Measurements from ENCODE around the gene DESI2.
"Not testable (repeated sequence)": the region's sequence is repeated elsewhere in the genome, so short reads cannot be mapped to it uniquely, and the experiment has no call there.

DESI2 gene

GRCh38 chr1:244732851-244733450, 80.0 kb downstream of the DESI2 start:
- no peaks in the 10 kb centered on the region for H3K36me3 Mint-ChIP-seq (ENCODE audit: insufficient read depth)
- peaks cover 7 to 16% of the 10 kb centered on the region in 2 donors for H3K4me1 Mint-ChIP-seq (ENCODE audit: low read depth in 2 of 2)
- ATAC-seq (replicated peaks), result no peak
- H3K27ac Mint-ChIP-seq, result no peak overlapping the region
- H3K9me3 Mint-ChIP-seq, result no peaks in the 10 kb centered on the region
- H3K4me3 Mint-ChIP-seq, result peak overlapping the region; percentile 17 to 18
- DNase-seq, result no peak
- peaks cover 0 to 40% of the 10 kb centered on the region in 2 donors for H3K27me3 Mint-ChIP-seq

GRCh38 chr1:244735404-244735803, 82.5 kb downstream of the DESI2 start:
- Mint-ChIP-seq H3K9me3 (no peaks in the 10 kb centered on the region), H3K36me3 (ENCODE audit: insufficient read depth) (no peaks in the 10 kb centered on the region), H3K27ac (no peak overlapping the region), H3K27me3 (peaks cover 0 to 23% of the 10 kb centered on the region in 2 donors), H3K4me1 (ENCODE audit: low read depth in 2 of 2) (peaks cover 4% of the 10 kb centered on the region in 2 donors), H3K4me3 (no peak overlapping the region)
- no peak for DNase-seq
- ATAC-seq (replicated peaks), result no peak

- DNase-seq (no peak), ATAC-seq (replicated peaks) (no peak)
- Mint-ChIP-seq H3K9me3 (no peaks in the 10 kb centered on the region), H3K27me3 (peaks cover 0 to 20% of the 10 kb centered on the region in 2 donors), H3K27ac (no peak overlapping the region), H3K4me3 (no peak overlapping the region), H3K36me3 (ENCODE audit: insufficient read depth) (no peaks in the 10 kb centered on the region), H3K4me1 (ENCODE audit: low read depth in 2 of 2) (peaks cover 2% of the 10 kb centered on the region in 2 donors)
These were observed 83.1 kb downstream of the DESI2 start for GRCh38 chr1:244735876-244736561.

GRCh38 chr1:244739140-244739539, 86.2 kb downstream of the DESI2 start:
- H3K36me3 Mint-ChIP-seq (ENCODE audit: insufficient read depth); H3K27me3 Mint-ChIP-seq: not testable (repeated sequence)

GRCh38 chr1:244740027-244740617, 87.2 kb downstream of the DESI2 start:
- H3K36me3 Mint-ChIP-seq (ENCODE audit: insufficient read depth); H3K9me3 Mint-ChIP-seq; H3K4me3 Mint-ChIP-seq; H3K27ac Mint-ChIP-seq; ATAC-seq (replicated peaks); H3K4me1 Mint-ChIP-seq (ENCODE audit: low read depth in 2 of 2); DNase-seq; H3K27me3 Mint-ChIP-seq: not testable (repeated sequence)

More at GRCh38 chr1:244739140-244739539, 86.2 kb downstream of the DESI2 start:
- DNase-seq; H3K4me3 Mint-ChIP-seq; ATAC-seq (replicated peaks); H3K27ac Mint-ChIP-seq; H3K9me3 Mint-ChIP-seq; H3K4me1 Mint-ChIP-seq (ENCODE audit: low read depth in 2 of 2): not testable (repeated sequence)

GRCh38 chr1:244741692-244742091, 88.8 kb downstream of the DESI2 start:
- Mint-ChIP-seq H3K27ac (no peak overlapping the region), H3K9me3 (no peaks in the 10 kb centered on the region), H3K27me3 (no peaks in the 10 kb centered on the region), H3K36me3 (ENCODE audit: insufficient read depth) (no peaks in the 10 kb centered on the region), H3K4me1 (ENCODE audit: low read depth in 2 of 2) (no peaks in the 10 kb centered on the region), H3K4me3 (no peak overlapping the region)
- DNase-seq (no peak), ATAC-seq (replicated peaks) (no peak)

- no peaks in the 10 kb centered on the region for H3K4me1 Mint-ChIP-seq (ENCODE audit: low read depth in 2 of 2)
- no peaks in the 10 kb centered on the region for H3K27me3 Mint-ChIP-seq
- no peaks in the 10 kb centered on the region for H3K36me3 Mint-ChIP-seq (ENCODE audit: insufficient read depth)
- ATAC-seq (replicated peaks) (no peak), DNase-seq (no peak)
- H3K4me3 Mint-ChIP-seq, result no peak overlapping the region
- no peaks in the 10 kb centered on the region for H3K9me3 Mint-ChIP-seq
- no peak overlapping the region for H3K27ac Mint-ChIP-seq
These were observed 96.5 kb downstream of the DESI2 start for GRCh38 chr1:244749230-244750016.

- H3K36me3 Mint-ChIP-seq (ENCODE audit: insufficient read depth), result no peaks in the 10 kb centered on the region
- H3K9me3 Mint-ChIP-seq, result no peaks in the 10 kb centered on the region
- no peak overlapping the region for H3K4me3 Mint-ChIP-seq
- H3K27me3 Mint-ChIP-seq, result no peaks in the 10 kb centered on the region
- no peak for DNase-seq
- H3K4me1 Mint-ChIP-seq (ENCODE audit: low read depth in 2 of 2), result no peaks in the 10 kb centered on the region
- ATAC-seq (replicated peaks), result no peak
- no peak overlapping the region for H3K27ac Mint-ChIP-seq
These were observed 98.5 kb downstream of the DESI2 start for GRCh38 chr1:244751271-244751895.

- Mint-ChIP-seq H3K4me3 (no peak overlapping the region), H3K4me1 (ENCODE audit: low read depth in 2 of 2) (no peaks in the 10 kb centered on the region), H3K27me3 (no peaks in the 10 kb centered on the region), H3K9me3 (no peaks in the 10 kb centered on the region), H3K36me3 (ENCODE audit: insufficient read depth) (no peaks in the 10 kb centered on the region), H3K27ac (no peak overlapping the region)
- ATAC-seq (replicated peaks) (no peak), DNase-seq (no peak)
These were observed 102.7 kb downstream of the DESI2 start for GRCh38 chr1:244755673-244756072.

GRCh38 chr1:244757091-244757939, 104.4 kb downstream of the DESI2 start:
- no peaks in the 10 kb centered on the region for H3K36me3 Mint-ChIP-seq (ENCODE audit: insufficient read depth)
- no peak for DNase-seq
- peaks cover 0 to 3% of the 10 kb centered on the region in 2 donors for H3K27me3 Mint-ChIP-seq
- H3K9me3 Mint-ChIP-seq, result peaks cover 0 to 1% of the 10 kb centered on the region in 2 donors
- no peak for ATAC-seq (replicated peaks)
- H3K4me3 Mint-ChIP-seq, result no peak overlapping the region
- no peak overlapping the region for H3K27ac Mint-ChIP-seq
- H3K4me1 Mint-ChIP-seq (ENCODE audit: low read depth in 2 of 2), result no peaks in the 10 kb centered on the region
